ENCODE measurements around the gene RNF150. TPM values are rescaled to one million over a fixed set of nuclear protein-coding genes. Genes with fewer than 3 reads are reported as not detected.

Gene RNF150
- total RNA-seq, 1 experiment from 2014 or later, result 4.0 TPM

DNA sequence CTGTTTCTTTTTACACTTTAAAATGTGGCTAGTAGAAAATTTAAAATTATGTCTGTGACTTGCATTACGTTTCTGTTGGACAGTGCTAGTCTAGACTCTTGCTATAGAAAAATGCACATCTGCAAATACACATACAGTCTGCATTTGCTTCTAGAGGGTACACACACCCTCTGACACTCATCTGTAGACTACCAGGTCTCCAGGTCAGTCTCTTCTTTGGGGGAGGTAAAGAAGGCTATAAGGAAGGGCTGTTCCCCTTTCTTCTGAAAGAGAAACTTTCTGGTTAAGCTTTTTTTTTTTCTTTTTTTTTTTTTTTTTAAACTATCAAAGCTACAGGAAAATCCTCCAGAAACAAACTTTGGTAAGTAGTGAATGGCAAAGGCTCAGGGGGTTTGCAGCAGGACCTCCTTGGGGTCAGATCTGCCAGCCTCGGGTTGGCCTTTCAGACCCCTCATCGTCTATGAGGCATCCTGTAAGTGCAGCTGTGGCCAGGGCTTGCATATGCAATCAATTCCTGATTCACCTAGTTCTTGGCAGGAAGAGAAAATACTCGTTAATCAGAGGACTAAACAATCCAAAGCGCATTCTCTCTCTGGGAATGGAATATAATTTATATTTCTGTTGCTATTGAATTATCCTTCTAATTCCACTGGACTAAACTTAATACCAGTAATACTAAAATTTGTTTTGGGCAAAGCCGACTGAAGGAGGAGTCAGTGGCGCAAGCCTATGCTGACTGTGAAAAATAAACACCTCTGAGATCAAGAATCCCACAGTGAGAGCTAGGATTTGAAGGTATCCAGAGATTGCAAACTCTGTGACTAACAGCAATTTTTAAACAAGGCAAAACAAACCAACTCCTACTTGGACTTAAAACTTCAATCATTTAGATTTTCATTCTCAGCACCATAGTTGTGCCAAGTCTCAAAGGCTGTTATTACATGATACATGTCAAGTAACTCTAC lies 267.7 kb downstream of the RNF150 start:
- DNase-seq (ENCODE audit: low read depth), result no peak

- DNase-seq (ENCODE audit: low read depth), result no peak
Observed at GRCh38 chr4:140863197-140863596, 270.1 kb downstream of the RNF150 start.

GRCh38 chr4:140862177-140862442 lies 271.2 kb downstream of the RNF150 start:
- no peak for DNase-seq (ENCODE audit: low read depth)

DNA sequence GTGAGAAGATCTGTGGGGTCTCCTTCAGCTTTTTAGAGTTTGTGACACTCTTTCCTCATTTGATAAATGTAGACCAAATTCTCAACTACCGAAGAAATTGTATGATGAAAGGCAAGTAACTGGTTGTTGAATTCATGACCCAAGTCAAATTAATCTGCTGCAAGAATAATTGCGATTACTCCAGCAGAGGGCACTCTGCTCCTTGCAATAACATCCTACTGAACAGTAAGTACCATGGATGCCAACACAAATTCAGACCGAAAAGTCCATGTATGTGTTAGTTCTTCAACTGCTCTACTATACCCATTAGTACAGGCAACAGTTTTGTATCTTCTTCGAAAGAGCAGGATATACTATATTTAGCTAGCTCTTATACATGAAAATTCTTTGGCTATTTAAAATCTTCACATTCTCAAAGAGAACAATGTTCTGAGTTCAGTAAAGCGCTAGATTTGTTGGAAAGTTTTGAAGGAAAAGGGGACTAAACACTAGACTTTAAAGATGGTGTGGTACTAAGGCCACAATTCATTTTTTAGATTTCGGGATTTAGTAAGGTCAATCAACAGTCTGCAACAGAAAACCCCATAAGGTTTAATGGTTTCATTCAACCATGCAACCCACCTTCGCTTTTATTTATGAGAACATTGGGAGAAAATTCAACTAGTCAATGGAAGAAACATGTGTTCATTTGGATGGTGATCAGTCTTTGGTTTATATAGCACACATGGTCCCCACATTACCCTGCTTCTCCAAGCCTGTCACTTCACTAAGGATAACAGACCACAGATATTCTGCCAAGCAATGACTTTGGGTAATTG lies 271.7 kb downstream of the RNF150 start:
- DNase-seq (ENCODE audit: low read depth), result peak; percentile 74

GRCh38 chr4:140858897-140859296 lies 274.4 kb downstream of the RNF150 start:
- peak; percentile 79 for DNase-seq (ENCODE audit: low read depth)

GRCh38 chr4:140857111-140857510 lies 276.2 kb downstream of the RNF150 start:
- DNase-seq (ENCODE audit: low read depth), result peak; percentile 53

GRCh38 chr4:140856621-140857062 lies 276.6 kb downstream of the RNF150 start:
- DNase-seq (ENCODE audit: low read depth), result peak; percentile 74

DNA sequence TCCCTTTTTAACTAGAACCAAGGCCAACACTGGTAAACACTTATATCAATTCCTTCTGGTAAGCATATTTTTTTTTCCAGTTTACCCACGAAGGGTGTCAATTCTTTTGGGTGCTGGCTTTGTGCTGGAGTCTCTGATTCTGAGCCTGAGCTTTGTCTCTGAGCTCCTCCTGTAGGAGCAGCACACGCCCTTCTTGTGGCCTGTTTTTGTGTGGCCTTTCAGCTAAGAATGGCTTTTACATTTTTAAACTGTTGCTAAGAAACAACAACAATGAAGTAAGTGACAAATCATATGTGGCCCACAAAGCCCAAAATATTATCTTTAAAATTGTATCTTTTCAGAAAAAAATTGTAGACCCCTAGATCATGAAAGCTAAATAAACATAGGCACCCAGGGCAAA lies 279.1 kb downstream of the RNF150 start:
- DNase-seq (ENCODE audit: low read depth), result no peak

DNA sequence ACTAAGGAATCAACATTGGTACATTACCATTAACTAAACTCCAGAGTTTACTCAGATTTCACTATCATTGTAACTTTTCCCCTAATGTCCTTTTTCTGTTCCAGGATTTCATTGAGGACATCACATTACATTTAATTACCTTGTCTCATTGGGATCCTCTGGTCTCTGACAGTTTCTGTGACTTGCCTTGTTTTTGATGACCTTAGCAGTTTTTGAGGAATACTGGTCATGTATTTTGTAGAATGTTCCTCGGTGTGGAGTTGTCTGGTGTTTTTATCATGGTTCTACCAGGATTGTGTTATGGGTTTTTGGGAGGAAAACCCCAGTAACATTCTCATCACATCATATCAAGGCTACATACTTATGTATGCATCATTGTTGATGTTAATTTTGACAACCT lies 281.5 kb downstream of the RNF150 start:
- DNase-seq (ENCODE audit: low read depth), result no peak

GRCh38 chr4:140851032-140851636 lies 282.1 kb downstream of the RNF150 start:
- DNase-seq (ENCODE audit: low read depth), result peak; percentile 55

DNA sequence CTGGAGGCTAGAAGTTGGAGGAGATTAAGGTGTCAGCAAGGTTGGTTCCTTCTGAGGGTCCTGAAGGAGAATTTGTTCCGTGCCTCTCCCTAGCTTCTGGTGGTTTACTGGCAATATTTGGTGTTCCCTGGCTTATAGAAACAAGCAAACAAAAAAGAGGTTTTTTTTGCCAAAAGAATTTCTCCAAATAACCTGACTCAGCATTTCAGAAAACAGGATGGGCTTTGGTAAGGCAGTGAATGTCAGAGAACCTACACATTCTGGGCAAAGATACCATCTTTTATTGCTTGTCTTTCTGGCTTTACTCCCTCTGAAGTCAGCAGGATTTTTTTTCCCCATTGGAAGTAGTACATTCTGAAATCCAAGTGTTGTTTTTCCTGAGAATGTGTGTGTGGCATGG lies 283.7 kb downstream of the RNF150 start:
- no peak for DNase-seq (ENCODE audit: low read depth)

GRCh38 chr4:140846736-140847135 lies 286.5 kb downstream of the RNF150 start:
- DNase-seq (ENCODE audit: low read depth), result no peak

DNA sequence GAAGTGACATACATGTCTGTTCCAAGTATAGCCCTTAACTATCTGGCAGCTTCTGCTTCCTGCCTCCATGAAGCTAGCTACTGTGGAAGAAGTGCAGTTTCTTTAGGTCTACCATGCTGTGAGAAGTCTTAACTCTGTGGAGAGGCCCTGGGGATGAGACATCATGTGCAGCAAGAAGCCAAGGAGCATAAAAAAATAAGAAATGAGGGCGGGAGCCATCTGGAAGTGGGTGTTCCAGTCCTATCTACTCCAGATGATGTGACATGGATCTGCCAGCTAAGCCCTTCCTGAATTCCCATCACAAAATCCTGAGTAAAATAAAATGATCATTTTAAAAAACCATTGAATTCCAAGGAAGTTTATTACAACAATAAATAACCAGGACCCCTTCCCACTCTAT lies 289.2 kb downstream of the RNF150 start:
- no peak for DNase-seq (ENCODE audit: low read depth)

DNA sequence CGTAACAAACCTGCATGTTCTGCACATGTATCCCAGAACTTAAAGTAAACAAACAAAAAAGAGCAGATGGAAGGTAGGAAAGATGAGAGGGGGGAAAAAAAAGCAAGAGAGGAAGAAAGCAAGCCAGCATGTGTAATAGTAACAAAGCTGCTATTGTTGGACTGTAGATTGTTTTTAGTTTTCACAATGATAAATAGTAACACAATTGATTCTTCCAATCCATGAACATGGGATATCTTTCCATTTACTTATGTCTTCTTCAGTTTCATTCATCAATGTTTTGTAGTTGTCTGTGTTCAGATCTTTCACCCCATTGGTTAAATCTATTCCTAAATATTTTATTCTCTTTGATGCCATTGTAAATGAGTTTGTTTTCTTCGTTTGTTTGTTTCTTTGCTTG lies 292.1 kb downstream of the RNF150 start:
- no peak for DNase-seq (ENCODE audit: low read depth)

- no peak for DNase-seq (ENCODE audit: low read depth)
Observed at GRCh38 chr4:140839888-140840790, 293.1 kb downstream of the RNF150 start.

DNA sequence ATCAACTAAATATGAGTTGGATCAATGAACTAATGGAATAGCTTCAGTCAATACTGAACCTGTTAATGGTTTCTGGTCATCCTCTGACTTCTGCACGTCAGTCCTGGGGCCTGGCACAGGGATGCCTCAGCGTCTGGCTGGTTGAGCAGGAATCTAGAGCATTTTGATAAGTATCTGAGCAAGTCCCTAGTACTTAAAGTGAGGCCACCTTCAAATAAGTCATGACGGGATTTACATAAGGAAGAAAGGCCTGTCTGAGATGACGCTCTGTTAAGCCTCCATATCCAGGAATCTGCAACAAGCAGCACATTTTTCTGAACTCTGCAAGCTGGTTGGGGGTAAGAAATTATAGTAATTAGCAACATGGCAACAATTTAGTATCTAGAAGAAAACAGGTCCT lies 293.9 kb downstream of the RNF150 start:
- no peak for DNase-seq (ENCODE audit: low read depth)

DNA sequence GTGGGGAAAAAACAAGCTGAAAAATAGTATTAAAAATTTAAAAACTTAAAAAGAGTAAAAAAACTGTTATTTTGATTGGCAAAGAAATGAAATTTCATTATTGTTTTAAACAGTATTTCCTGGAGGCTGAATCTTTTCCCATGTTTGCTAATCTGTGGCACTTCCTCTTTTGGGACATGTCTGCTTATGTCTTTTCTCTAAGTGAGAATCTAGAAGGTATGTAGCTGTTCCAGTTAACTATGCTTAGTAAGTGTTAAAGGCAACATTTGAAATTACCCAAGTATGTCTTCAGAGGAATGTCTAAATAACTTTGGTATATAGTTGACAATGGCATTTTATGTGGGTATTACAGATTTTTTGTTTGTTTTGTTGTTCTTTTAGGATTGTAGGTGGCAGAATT lies 295.5 kb downstream of the RNF150 start:
- no peak for DNase-seq (ENCODE audit: low read depth)

GRCh38 chr4:140834839-140835495 lies 298.3 kb downstream of the RNF150 start:
- no peak for DNase-seq (ENCODE audit: low read depth)

- DNase-seq (ENCODE audit: low read depth), result no peak
Observed at GRCh38 chr4:140833280-140833679, 300.0 kb downstream of the RNF150 start.

- no peak for DNase-seq (ENCODE audit: low read depth)
Observed at GRCh38 chr4:140829825-140830224, 303.4 kb downstream of the RNF150 start.

DNA sequence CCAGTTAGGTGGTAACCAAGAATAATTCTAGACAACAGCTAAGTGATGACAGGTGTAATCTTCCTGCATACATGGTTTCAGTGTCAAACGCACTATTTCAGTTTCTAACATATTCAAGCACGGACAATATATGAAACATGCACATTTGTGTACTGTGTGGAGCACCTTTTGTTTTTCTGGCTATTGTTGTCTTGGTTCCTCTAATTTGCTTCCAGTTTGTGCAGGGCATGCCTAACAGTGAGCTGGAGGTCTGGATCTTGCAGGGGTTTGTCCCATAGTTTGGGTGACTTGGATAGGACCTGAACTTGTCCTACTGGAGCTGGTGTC lies 306.6 kb downstream of the RNF150 start:
- no peak for DNase-seq (ENCODE audit: low read depth)
